Neural cell (in vitro differentiated cells): ENCODE results near the gene SPOP. TPM values are rescaled to one million over a fixed set of nuclear protein-coding genes. Genes with fewer than 3 reads are reported as not detected.

Experiments used
- H2AFZ ChIP-seq: fragments of 200-600, 300-800 bp; sonication (generic), shearing (Covaris generic); 2 replicates; pipeline ENCODE4 v1.6.0; 2014; ENCODE audit warnings: low read depth, mild to moderate bottlenecking, antibody characterized with exemption, low read length, moderate library complexity
- H3F3A ChIP-seq: fragments of 200-600 bp; shearing (Covaris generic); 2 replicates; pipeline ENCODE4 v1.6.1; 2016; ENCODE audit warnings: mild to moderate bottlenecking, moderate library complexity, mixed read lengths, antibody characterized with exemption, low read length; ENCODE audit not compliant: insufficient read depth, poor library complexity, severe bottlenecking
- H3K27ac ChIP-seq: fragments of 200-600, 300-800 bp; sonication (generic), shearing (Covaris generic); 2 replicates; pipeline ENCODE4 v1.5.1; 2014; ENCODE audit warnings: mild to moderate bottlenecking, low read length, moderate library complexity
- H3K27me3 ChIP-seq: fragments of 300-800, 200-600 bp; sonication (generic), shearing (Covaris generic); 2 replicates; pipeline ENCODE4 v1.6.0; 2014; ENCODE audit warnings: mild to moderate bottlenecking, low read depth, low read length, moderate library complexity; ENCODE audit not compliant: insufficient read depth
- H3K36me3 ChIP-seq: fragments of 300-800, 200-600 bp; sonication (generic), shearing (Covaris generic); 2 replicates; pipeline ENCODE4 v1.5.1; 2014; ENCODE audit warnings: mild to moderate bottlenecking, antibody characterized with exemption, low read length, moderate library complexity; ENCODE audit not compliant: insufficient read depth
- H3K4me2 ChIP-seq: fragments of 300-800, 200-600 bp; sonication (generic), shearing (Covaris generic); 2 replicates; pipeline ENCODE4 v1.6.0; 2014; ENCODE audit warnings: mild to moderate bottlenecking, low read length
- H3K4me3 ChIP-seq: fragments of 300-800, 200-600 bp; sonication (generic), shearing (Covaris generic); 2 replicates; pipeline ENCODE4 v1.5.1; 2014; ENCODE audit warnings: mild to moderate bottlenecking, low read length, moderate library complexity
- H3K79me2 ChIP-seq: fragments of 200-600 bp; shearing (Covaris generic); replicated peaks from 2 replicates; pipeline ENCODE4 v1.6.0; 2014; ENCODE audit warnings: mild to moderate bottlenecking, low read length, moderate library complexity; ENCODE audit not compliant: insufficient read depth
- H3K9ac ChIP-seq: fragments of 300-800, 200-600 bp; sonication (generic), shearing (Covaris generic); 2 replicates; pipeline ENCODE4 v1.6.1; 2016; ENCODE audit warnings: mild to moderate bottlenecking, low read length, mixed read lengths
- H3K9me2 ChIP-seq: fragments of 200-600 bp; shearing (Covaris generic); 2 replicates; pipeline ENCODE4 v1.6.1; 2016; ENCODE audit warnings: mild to moderate bottlenecking, low read length, mixed read lengths; ENCODE audit not compliant: insufficient read depth
- H3K9me3 ChIP-seq: fragments of 200-600, 300-800 bp; sonication (generic), shearing (Covaris generic); 2 replicates; pipeline ENCODE4 v1.6.1; 2016; ENCODE audit warnings: mild to moderate bottlenecking, mixed run types, low read length, moderate library complexity, mixed read lengths
- H4K20me1 ChIP-seq: fragments of 200-600 bp; shearing (Covaris generic); 2 replicates; pipeline ENCODE4 v1.6.1; 2016; ENCODE audit warnings: mild to moderate bottlenecking, mixed run types; ENCODE audit not compliant: insufficient read depth
- CTCF ChIP-seq: fragments of 450-650 bp; IDR thresholded peaks from 2 replicates; pipeline ENCODE4 v1.5.1; 2014; ENCODE audit warnings: antibody characterized with exemption, mild to moderate bottlenecking, moderate library complexity; ENCODE audit not compliant: poor library complexity, severe bottlenecking
- EP300 ChIP-seq: fragments of 450-650 bp; conservative IDR thresholded peaks from 2 replicates; pipeline ENCODE4 v1.6.1; 2014; ENCODE audit warnings: antibody characterized with exemption, mild to moderate bottlenecking, moderate library complexity; ENCODE audit not compliant: poor library complexity, severe bottlenecking
- EZH2 ChIP-seq: fragments of 200-600, 300-800 bp; shearing (Covaris generic), sonication (generic); IDR thresholded peaks from 2 replicates; pipeline ENCODE4 v1.6.1; 2014; ENCODE audit warnings: antibody characterized with exemption, low read length, borderline replicate concordance, mild to moderate bottlenecking; ENCODE audit not compliant: insufficient read depth, poor library complexity, severe bottlenecking
- MXI1 ChIP-seq: fragments of 450-650 bp; conservative IDR thresholded peaks from 2 replicates; pipeline ENCODE4 v1.6.1; 2014; ENCODE audit warnings: antibody characterized with exemption, mild to moderate bottlenecking; ENCODE audit not compliant: poor library complexity, severe bottlenecking
- POLR2AphosphoS5 ChIP-seq: IDR thresholded peaks from 2 replicates; pipeline ENCODE4 v1.6.1; 2012
- RAD21 ChIP-seq: fragments of 450-650 bp; conservative IDR thresholded peaks from 2 replicates; pipeline ENCODE4 v1.6.1; 2014; ENCODE audit warnings: antibody characterized with exemption, mild to moderate bottlenecking, moderate library complexity
- REST ChIP-seq: IDR thresholded peaks from 2 replicates; pipeline ENCODE4 v1.6.1; 2012; ENCODE audit warnings: borderline replicate concordance
- SMC3 ChIP-seq: fragments of 450-650 bp; conservative IDR thresholded peaks from 2 replicates; pipeline ENCODE4 v1.6.1; 2014; ENCODE audit warnings: antibody characterized with exemption, mild to moderate bottlenecking, moderate library complexity; ENCODE audit not compliant: poor library complexity
- TAF1 ChIP-seq: IDR thresholded peaks from 2 replicates; pipeline ENCODE4 v1.6.1; 2012; ENCODE audit warnings: low read depth
- polyA plus RNA-seq: library from polyadenylated mRNA; depleted of rRNA; stranded (reverse); fragments of >200 nt; gene quantifications from 2 replicates; pipeline ENCODE4 v1.2.3, GENCODE V29; 2014

Gene SPOP
- polyA plus RNA-seq, 1 donor from 2014 or later, result 71.9 TPM

GRCh38 chr17:49696233-49696761 is 18.4 kb upstream of the SPOP start:
- no peak overlapping the region for H3K4me2 ChIP-seq
- H3K9me3 ChIP-seq, result no peaks in the 10 kb centered on the region
- no peaks in the 10 kb centered on the region for H3K79me2 ChIP-seq
- no peaks in the 10 kb centered on the region for H3K36me3 ChIP-seq
- H3K27me3 ChIP-seq, result no peaks in the 10 kb centered on the region
- no peak overlapping the region for H3K9ac ChIP-seq
- H3K27ac ChIP-seq, result no peak overlapping the region
- H4K20me1 ChIP-seq, result no peaks in the 10 kb centered on the region
- H3F3A ChIP-seq, result no peaks in the 10 kb centered on the region
- H3K9me2 ChIP-seq, result no peaks in the 10 kb centered on the region
- H3K4me3 ChIP-seq, result no peak overlapping the region
- TF ChIP-seq CTCF (no peak), TAF1 (no peak), EP300 (no peak), EZH2 (no peak), REST (no peak), SMC3 (no peak), RAD21 (no peak)
- no peak overlapping the region for H2AFZ ChIP-seq

- Histone ChIP-seq H3K27ac (no peak overlapping the region), H2AFZ (no peak overlapping the region), H4K20me1 (no peaks in the 10 kb centered on the region), H3K36me3 (no peaks in the 10 kb centered on the region), H3K79me2 (no peaks in the 10 kb centered on the region), H3K9ac (no peak overlapping the region), H3K9me3 (no peaks in the 10 kb centered on the region), H3F3A (no peaks in the 10 kb centered on the region), H3K4me2 (no peak overlapping the region), H3K27me3 (no peaks in the 10 kb centered on the region), H3K9me2 (no peaks in the 10 kb centered on the region), H3K4me3 (no peak overlapping the region)
- TF ChIP-seq RAD21, result no peak
- TF ChIP-seq EP300, result no peak
- TF ChIP-seq TAF1, result no peak
- no peak for TF ChIP-seq REST
- no peak for TF ChIP-seq SMC3
- TF ChIP-seq CTCF, result no peak
- TF ChIP-seq EZH2, result no peak
- TF ChIP-seq MXI1, result no peak
- no peak for TF ChIP-seq POLR2AphosphoS5
Measured at GRCh38 chr17:49695698-49696232, 17.9 kb upstream of the SPOP start.
